Mucosa of descending colon (tissue), 3 donors: ENCODE measurements around the gene LRRC1. TPM values are rescaled to one million over a fixed set of nuclear protein-coding genes. Genes with fewer than 3 reads are reported as not detected.

Experiments
- ATAC-seq: fragments of 200-7000 bp; cut with Tn5 transposase; one replicate; pipeline ENCODE4 v1.9.1; 2020; ENCODE audit warnings: mild to moderate bottlenecking, moderate library complexity
- DNase-seq, 3 donors: peaks; one replicate each; pipeline ENCODE4 v3.0.0-alpha.2; 2020
- H3K36me3 ChIP-seq: fragments of 200-600 bp; one replicate; pipeline ENCODE4 v1.8.0; 2021; ENCODE audit warnings: low read depth, mild to moderate bottlenecking
- H3K4me1 ChIP-seq: fragments of 200-600 bp; one replicate; pipeline ENCODE4 v1.8.0; 2021; ENCODE audit warnings: low read depth, mild to moderate bottlenecking
- H3K4me3 ChIP-seq: fragments of 200-600 bp; one replicate; pipeline ENCODE4 v1.8.0; 2021; ENCODE audit warnings: mild to moderate bottlenecking
- H3K9me3 ChIP-seq: fragments of 200-600 bp; one replicate; pipeline ENCODE4 v1.8.0; 2021; ENCODE audit warnings: mild to moderate bottlenecking
- CTCF ChIP-seq: fragments of 200-600 bp; IDR thresholded peaks from one replicate; pipeline ENCODE4 v1.8.0; 2022; ENCODE audit warnings: antibody characterized with exemption, mild to moderate bottlenecking
- intact Hi-C, 2 donors: fragments of 100-400 bp; cut with DNase I in 1 of 2; cut with micrococcal nuclease in 1 of 2; formaldehyde crosslinking; loops; one replicate each; pipeline versions ENCODE4 v1.11.0 to v1.11.1; 2022; cut with DNase I, micrococcal nuclease
- total RNA-seq, 3 donors: library from RNA; stranded (reverse); fragmentation: NEBNext Ultra II Directional in 2 of 3; extraction: Animal tissue kit (Norgen Biotek cat#: 25700) in 2 of 3; gene quantifications; one replicate each; pipeline versions ENCODE4 v1.2.1 to v1.2.4, GENCODE V29; 2021 to 2023
- donor health status: DM: no; HTN: no; CAD: no; lungs with moderate emphysema.
- donor health status: DM: no; HTN: no; CAD: no.
- donor health status: DM: no; HTN: yes; CAD: no.

LRRC1 gene
- total RNA-seq, 3 donors from 2014 or later: 57.7 to 105 (median 89.4) TPM

- DNase-seq: no peak
- H3K9me3 ChIP-seq: no peaks in the 10 kb centered on the region
- ATAC-seq: peak; percentile 78
Observed at GRCh38 chr6:53932516-53932915, 137.7 kb downstream of the LRRC1 start.

GRCh38 chr6:53934023-53934422 is 139.2 kb downstream of the LRRC1 start:
- no peak for TF ChIP-seq CTCF
- ATAC-seq: no peak
- intact Hi-C loops: no loop called here
- Histone ChIP-seq H3K9me3 (no peaks in the 10 kb centered on the region), H3K4me3 (no peak overlapping the region), H3K36me3 (no peaks in the 10 kb centered on the region), H3K4me1 (no peaks in the 10 kb centered on the region)
- no peak for DNase-seq

More at GRCh38 chr6:53932516-53932915, 137.7 kb downstream of the LRRC1 start:
- Histone ChIP-seq H3K4me3 (no peak overlapping the region), H3K4me1 (peaks cover 7% of the 10 kb centered on the region), H3K36me3 (no peaks in the 10 kb centered on the region)
- no peak for TF ChIP-seq CTCF
- intact Hi-C loops: no loop called here

GRCh38 chr6:53937461-53937860 is 142.7 kb downstream of the LRRC1 start:
- intact Hi-C loops: no loop called here
- no peak for ATAC-seq

GRCh38 chr6:53938810-53939209 is 144.0 kb downstream of the LRRC1 start:
- intact Hi-C loops: no loop called here
- DNase-seq: no peak
- no peak for TF ChIP-seq CTCF
- Histone ChIP-seq H3K36me3 (no peaks in the 10 kb centered on the region), H3K4me1 (no peaks in the 10 kb centered on the region), H3K4me3 (no peak overlapping the region), H3K9me3 (no peaks in the 10 kb centered on the region)
- no peak for ATAC-seq

More at GRCh38 chr6:53937461-53937860, 142.7 kb downstream of the LRRC1 start:
- no peak overlapping the region for H3K4me3 ChIP-seq
- H3K36me3 ChIP-seq: no peaks in the 10 kb centered on the region
- H3K4me1 ChIP-seq: no peaks in the 10 kb centered on the region
- no peak for DNase-seq
- TF ChIP-seq CTCF: no peak
- no peaks in the 10 kb centered on the region for H3K9me3 ChIP-seq

- no peak for TF ChIP-seq CTCF
- Histone ChIP-seq H3K36me3 (no peaks in the 10 kb centered on the region), H3K9me3 (no peaks in the 10 kb centered on the region), H3K4me1 (no peaks in the 10 kb centered on the region), H3K4me3 (no peak overlapping the region)
- ATAC-seq: no peak
- no peak for DNase-seq
- intact Hi-C loops: no loop called here
Observed at GRCh38 chr6:53939830-53940229, 145.0 kb downstream of the LRRC1 start.

GRCh38 chr6:53943395-53943794 is 148.6 kb downstream of the LRRC1 start:
- no peak overlapping the region for H3K4me3 ChIP-seq
- intact Hi-C loops: no loop called here
- no peaks in the 10 kb centered on the region for H3K36me3 ChIP-seq
- DNase-seq (no peak), ATAC-seq (no peak)
- no peaks in the 10 kb centered on the region for H3K4me1 ChIP-seq
- no peak for TF ChIP-seq CTCF
- no peaks in the 10 kb centered on the region for H3K9me3 ChIP-seq
